ENCODE measurements around the gene L3MBTL3.

DNA sequence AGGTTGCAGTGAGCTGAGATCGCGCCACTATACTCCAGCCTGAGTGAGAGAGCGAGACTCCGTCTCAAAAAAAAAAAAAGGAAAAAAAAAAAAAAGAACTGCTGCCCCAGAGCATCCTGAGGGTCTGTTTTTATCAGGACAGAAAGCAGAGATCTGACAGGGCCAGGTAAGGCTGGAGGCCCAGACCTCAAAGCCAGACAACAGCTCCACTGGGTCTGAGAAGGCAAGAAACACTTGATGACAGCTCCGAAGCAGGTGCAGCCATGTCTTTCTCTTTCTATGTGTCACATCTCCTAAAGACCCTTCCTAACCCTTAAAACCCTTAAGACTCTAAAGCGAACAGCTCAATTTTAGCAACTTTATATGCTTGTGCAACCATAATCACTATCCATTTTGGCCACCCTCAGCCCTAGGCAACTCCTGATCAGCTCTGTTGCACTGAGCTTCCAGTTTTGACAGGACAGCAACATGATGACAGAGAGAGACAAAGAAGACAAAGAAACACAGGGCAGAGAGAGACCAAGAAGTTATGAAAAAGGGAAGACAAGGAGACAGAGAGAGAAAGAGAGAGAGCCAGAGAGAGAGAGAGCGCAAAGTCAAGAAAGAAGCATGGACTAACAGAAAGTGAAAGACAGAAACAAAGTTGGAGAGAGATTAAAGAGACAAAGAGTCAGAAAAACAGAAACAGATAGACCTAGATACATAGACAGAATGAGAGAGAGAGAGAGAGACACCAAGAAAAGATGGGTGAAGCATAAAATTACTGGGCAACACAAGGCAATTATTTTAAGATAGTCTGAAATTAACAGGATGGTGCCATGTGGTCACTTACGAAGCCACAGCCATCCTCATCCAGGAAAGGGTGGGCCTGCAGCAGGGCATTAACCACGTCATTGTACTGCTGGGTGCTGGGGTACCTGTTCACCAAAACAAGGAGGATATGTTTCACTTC is 165.2 kb downstream of the L3MBTL3 start:
- TF ChIP-seq, protein P1, sequence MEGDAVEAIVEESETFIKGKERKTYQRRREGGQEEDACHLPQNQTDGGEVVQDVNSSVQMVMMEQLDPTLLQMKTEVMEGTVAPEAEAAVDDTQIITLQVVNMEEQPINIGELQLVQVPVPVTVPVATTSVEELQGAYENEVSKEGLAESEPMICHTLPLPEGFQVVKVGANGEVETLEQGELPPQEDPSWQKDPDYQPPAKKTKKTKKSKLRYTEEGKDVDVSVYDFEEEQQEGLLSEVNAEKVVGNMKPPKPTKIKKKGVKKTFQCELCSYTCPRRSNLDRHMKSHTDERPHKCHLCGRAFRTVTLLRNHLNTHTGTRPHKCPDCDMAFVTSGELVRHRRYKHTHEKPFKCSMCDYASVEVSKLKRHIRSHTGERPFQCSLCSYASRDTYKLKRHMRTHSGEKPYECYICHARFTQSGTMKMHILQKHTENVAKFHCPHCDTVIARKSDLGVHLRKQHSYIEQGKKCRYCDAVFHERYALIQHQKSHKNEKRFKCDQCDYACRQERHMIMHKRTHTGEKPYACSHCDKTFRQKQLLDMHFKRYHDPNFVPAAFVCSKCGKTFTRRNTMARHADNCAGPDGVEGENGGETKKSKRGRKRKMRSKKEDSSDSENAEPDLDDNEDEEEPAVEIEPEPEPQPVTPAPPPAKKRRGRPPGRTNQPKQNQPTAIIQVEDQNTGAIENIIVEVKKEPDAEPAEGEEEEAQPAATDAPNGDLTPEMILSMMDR (IDR thresholded peaks at IDR 0.05) = no peak
- TF ChIP-seq POLR2AphosphoS5 (IDR thresholded peaks at IDR 0.05) (no peak), POLR2A (IDR thresholded peaks at IDR 0.05) (no peak), EP300 (IDR thresholded peaks at IDR 0.05; ENCODE audit: low read depth) (no peak)

Measured in transverse colon (tissue), 4 donors.